Middle frontal gyrus (tissue), 1 donor: ENCODE results near the gene OXLD1.

ENCODE experiments used
- DNase-seq: peaks from one replicate; pipeline ENCODE4 v3.0.0-alpha.2; 2015; ENCODE audit warnings: low spot score; ENCODE audit errors: extremely low spot score

The OXLD1 gene

DNA sequence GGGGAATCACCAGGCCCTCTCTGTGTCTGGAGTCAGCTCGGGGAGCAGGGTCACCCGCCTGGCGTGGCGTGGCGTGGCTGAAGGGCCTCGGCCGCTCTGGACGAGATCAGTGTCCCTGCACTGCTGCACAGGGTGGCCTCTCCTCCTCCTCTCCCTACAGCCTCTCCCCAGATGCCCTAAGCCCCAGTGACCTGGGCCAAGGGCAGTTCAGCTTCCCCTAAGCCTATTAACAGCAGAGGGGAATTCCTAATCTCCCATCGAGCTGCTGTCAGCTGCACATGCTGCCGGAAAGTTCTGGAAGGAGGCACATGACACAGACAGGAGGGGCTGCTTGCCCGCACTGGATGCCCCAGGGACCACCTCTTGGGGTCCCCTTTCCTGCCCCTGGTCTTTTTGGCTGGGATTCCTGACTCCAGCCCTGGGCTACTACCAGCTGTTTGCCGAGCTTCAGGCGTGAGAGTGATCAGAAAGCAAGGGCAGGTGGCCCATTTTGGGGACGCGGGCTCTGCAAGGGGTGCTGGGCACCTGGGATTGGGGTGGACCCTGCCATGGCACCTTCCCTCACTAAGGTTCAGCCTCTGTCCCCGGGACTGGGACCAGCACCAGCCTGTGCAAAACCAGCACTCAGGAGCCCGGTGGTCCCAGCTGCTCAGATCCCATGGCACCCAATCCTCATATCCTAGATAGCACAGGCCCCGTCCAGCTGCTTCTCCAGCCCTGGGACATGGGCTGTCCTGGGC is 10.9 kb downstream of the OXLD1 start:
- DNase-seq, result no peak

GRCh38 chr17:81652906-81653771 is 13.3 kb downstream of the OXLD1 start:
- no peak for DNase-seq

GRCh38 chr17:81651692-81652091 is 14.7 kb downstream of the OXLD1 start:
- no peak for DNase-seq

- no peak for DNase-seq
Measured at GRCh38 chr17:81650951-81651350, 15.5 kb downstream of the OXLD1 start.

- no peak for DNase-seq
Measured at GRCh38 chr17:81648707-81649085, 17.7 kb downstream of the OXLD1 start.

DNA sequence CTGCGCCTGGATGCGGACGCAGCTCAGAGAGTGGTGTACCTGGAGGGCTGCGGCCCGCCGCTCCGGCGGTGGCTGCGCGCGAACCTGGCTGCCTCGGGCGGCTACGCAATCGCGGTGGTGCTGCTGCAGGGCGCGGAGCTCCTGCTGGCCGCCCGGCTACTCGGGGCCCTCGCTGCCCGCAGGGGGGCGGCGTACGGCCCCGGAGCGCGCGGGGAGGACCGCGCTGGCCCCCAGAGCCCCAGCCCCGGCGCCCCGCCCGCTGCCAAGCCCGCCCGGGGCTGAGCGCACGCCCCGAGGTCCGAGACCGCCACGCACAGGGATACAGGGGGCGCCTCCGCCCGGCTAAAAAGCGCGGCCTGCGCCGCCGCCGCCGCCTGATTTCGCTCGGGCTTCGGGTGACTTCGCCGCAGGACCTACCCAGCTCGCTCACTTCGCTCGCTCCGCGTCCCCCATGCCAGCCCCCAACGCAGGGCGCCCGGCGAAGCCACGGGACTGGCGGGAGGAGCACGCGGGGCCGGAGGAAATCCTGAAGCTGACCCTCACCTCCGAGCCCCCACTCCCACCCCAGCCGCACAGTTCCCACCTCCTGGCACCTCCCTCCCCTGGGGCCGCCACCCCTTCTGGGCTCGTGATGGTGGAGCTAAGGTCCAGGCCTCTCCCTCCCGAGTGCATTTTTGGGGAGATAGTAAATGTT is 18.2 kb downstream of the OXLD1 start:
- no peak for DNase-seq

DNA sequence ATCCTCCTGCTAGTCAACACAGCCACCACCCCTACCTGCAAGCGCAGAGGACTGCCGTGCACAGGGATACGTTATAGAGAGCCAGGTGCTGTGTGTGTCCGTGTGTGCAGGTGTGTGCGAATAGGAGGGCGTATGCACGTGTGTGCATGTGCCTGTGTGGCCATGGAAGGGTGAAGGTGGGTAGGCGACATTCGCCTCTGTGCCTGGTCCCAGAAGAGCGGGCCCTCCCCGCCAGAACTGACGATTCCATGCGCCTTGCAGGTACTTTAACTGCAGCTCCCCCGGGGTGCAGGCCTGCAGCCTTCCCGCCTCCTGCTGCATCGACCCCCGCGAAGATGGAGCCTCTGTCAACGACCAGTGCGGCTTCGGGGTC is 18.8 kb downstream of the OXLD1 start:
- DNase-seq, result no peak

DNA sequence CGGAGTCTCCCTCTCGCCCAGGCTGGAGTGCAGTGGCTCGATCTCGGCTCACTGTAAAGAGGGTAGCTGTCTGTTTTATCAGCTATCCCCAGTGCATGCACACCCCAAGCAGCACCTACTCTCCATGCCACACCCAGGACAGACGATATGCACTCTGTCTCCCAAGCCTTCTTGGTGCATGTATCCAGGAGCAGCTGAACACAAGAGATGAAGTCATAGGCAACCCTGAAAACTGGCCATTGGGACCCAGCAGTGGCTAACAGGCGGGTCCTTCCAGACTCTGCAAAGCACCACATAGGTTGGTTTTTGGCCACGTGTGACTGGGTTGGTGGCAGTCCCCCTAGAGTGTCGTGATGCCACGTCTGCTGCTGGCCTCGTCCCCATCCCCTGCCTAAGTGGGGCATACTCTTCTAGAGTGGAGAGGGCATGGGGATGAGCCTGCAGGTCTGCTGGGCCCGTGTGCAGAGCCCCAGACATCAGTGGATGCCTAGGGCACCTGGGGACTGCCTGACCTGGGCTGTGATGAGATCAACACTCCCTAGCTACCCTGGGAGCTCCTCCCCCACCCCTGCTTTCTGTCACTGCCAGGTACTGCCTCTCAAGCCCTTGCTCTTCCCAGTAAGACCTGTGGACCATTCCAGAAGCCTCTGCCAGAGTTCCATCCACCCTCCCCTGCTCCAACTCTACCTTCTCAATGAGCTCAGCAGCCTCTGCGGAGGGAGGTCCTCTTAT is 19.4 kb downstream of the OXLD1 start:
- DNase-seq, result no peak

DNA sequence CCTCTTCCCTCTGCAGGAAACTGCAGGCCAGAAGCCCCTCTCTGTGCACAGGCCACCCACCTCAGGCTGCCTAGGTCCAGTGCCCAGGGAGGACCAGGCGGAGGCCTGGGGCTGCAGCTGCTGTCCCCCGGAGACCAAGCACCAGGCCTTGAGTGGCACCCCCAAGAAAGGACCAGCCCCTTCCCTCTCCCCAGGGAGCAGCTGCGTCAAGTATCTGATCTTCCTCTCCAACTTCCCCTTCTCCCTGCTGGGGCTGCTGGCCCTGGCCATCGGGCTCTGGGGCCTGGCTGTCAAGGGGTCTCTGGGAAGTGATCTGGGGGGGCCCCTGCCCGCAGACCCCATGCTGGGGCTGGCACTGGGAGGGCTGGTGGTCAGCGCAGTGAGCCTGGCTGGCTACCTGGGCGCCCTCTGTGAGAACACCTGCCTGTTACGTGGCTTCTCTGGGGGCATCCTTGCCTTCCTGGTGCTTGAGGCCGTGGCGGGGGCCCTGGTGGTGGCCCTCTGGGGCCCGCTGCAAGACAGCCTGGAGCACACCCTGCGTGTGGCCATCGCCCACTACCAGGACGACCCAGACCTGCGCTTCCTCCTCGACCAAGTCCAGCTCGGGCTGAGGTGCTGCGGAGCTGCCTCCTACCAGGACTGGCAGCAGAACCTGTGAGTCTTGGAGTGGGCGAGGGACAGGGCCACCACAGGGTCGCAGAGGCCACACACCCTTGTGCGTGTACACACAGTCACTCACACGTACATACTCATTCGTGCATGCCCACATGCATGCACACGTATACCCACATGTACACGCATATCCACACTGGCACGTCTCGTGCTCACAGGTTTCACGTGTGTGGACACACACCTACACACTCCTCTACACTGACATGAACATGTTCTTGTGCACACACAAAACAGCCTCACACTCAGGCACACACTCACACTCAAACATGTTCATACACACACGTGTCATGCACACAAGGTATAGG is 21.1 kb downstream of the OXLD1 start:
- DNase-seq, result no peak

DNA sequence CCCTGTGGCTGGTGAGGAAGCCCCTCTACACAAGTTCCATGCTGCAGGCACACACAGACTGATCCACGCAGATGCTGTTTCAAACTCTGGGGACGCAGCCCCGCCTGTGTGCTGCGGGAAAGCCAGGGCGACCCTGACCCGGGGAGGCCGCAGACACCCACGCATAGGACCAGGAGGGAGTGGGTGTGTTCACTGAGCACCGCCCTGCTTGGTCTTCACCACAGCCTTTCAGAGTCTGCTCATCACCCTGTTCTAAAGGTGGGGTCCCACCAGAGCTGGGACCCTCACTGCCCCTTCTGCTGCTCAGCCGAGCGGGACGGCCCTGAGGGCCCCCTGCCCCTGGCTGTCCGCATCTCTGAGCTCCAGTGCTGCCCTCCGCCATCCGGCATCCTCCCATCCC is 21.9 kb downstream of the OXLD1 start:
- no peak for DNase-seq

- no peak for DNase-seq
Measured at GRCh38 chr17:81641825-81642489, 24.4 kb downstream of the OXLD1 start.

DNA sequence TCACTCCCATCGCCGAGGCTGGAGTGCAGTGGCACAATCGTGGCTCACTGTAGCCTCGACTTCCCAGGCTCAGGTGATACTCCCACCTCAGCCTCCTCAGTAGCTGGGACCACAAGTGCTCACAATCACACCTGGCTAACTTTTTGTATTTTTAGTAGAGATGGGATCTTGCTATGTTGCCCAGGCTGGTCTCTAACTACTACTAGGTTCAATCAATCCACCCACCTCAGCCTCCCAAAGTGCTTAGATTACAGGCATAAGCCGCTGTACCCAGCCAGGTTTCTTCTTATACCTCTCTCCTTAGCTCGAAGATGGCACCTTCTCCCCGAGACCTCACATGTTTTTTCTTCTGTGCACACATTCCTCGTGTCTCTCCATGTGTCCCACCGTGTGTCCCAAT is 26.4 kb downstream of the OXLD1 start:
- no peak for DNase-seq

DNA sequence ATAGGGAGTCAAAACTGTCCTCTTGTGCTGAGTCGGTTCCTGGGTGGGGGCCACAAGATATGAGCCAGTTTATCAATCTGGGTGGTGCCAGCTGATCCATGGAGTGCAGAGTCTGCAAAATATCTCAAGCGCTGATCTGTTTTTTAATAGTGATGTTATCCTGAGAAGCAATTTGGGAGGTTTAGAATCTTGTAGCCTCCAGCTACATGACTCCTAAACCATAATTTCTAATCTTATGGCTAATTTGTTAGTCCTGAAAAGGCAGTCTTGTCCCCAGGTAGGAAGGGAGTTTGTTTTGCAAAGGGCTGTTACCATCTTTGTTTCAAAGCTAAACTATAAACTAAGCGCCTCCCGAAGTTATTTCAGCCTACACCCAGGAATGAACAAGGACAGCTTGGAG is 27.7 kb downstream of the OXLD1 start:
- DNase-seq, result no peak

DNA sequence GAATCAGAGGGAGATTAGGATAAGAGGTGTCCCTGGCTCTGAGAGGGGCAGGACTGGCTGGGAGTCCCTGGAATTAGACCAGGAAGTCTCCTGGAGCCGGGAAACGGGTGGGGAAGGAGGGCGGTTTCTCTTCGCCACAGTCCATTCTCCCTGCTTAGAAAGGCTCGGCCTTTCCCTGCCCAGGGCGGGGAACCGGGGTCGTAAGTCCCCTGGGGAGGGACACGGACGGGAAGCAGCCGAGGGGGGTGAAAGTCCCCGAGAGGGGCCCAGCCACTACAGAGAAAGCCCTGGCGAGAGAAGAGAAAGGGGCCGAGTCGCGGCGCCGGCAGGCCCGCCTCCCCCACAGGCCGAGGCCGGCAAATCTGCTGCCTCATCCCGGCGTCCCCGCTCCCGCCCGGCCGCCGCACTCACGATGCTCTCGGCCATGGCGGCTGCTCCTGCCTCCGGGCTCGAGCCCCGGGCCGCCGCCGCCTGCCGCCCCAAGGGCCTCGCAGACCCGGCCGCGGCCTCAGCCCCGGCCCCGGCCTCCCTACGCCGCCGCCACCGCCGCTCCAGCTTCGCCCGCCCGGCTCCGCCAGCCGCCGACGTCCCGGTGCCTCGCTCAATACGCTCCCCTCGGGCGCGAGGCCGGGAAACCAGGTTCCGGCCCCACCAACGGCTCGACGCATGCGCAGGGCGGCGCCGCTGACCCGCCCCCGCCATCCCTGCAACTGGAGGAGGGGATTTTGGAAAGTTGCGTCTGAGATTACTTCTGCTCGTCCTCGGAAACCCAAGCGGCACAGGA is 29.7 kb downstream of the OXLD1 start, which contains the start of the genes NPLOC4 and TSPAN10:
Gene NPLOC4 (minus strand): TSS at position 608 of the 784 bp plus-strand sequence. CDS start 182 bp downstream, at position 426.
Gene TSPAN10 (plus strand): TSS at position 692 of the 784 bp plus-strand sequence. CDS start 5,217 bp downstream, outside the sequence.
- peak; percentile 53 for DNase-seq

- no peak for DNase-seq
Measured at GRCh38 chr17:81635973-81636504, 30.4 kb downstream of the OXLD1 start.

DNA sequence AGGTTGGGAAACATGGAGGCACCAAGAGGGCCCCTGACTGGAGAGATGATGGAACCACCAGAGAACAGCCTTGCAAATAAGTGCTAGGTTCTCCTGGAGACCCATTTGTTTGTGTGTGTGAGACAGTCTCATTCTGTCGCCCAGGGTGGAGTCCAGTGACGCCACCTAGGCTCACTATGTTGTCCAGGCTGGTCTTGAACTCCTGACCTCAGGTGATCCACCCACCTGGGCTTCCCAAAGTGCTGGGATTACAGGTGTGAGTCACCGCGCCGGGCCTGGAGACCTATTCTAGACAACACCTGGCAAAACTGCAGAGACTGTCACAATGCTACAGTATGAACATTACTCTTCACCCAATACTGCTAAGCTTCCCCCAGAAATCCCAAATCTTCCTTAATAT is 31.0 kb downstream of the OXLD1 start:
- DNase-seq, result no peak

DNA sequence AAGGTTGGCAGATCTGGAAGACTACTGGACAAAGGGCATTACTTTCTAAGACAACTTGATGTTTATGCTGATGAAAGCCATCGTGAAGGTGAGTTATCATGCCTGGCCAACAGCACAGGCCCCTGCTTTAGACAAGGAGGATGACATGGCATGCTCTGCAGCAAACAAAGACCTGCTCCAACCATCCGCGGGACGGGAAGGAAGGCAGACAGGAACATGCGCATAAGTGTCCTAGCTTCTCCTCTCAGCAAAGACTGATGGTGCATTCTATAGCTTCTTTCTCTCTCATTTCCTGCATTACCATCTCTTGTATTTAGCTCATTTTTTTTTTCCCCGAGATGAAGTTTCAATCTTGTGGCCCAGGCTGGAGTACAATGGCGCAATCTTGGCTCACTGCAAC is 34.9 kb downstream of the OXLD1 start:
- DNase-seq, result no peak

DNA sequence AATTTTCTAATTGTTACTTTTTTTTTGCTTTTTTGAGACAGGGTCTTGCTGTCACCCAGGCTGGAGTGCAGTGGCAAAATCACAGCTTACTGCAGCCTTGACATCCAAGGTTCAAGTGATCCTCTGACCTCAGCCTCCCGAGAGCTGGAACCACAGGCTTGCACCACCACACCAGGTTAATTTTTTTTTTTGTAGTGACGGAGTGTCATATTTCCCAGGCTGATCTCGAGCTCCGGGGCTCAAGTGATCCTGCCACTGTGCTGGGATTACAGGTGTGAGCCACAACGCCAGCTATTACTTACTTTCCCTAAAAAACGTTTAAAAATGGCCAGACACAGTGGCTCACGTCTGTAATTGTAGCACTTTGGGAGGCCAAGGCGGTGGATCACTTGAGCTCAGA is 36.1 kb downstream of the OXLD1 start:
- DNase-seq, result no peak
